IgD-negative memory B cell (primary cell): ENCODE data around the gene CTNNA3. TPM values are rescaled to one million over a fixed set of nuclear protein-coding genes. Genes with fewer than 3 reads are reported as not detected.

Experiments
- H3K27ac Mint-ChIP-seq, 3 donors: one replicate each; pipeline ENCODE4 v1.8.0; 2020 to 2022; ENCODE audit warnings: mild to moderate bottlenecking in 3 of 3, mixed read lengths in 3 of 3, moderate library complexity in 1 of 3
- H3K27me3 Mint-ChIP-seq: one replicate; pipeline ENCODE4 v1.8.0; 2021; ENCODE audit warnings: mixed read lengths
- H3K36me3 Mint-ChIP-seq: one replicate; pipeline ENCODE4 v1.8.0; 2020; ENCODE audit warnings: mild to moderate bottlenecking, mixed read lengths
- H3K4me1 Mint-ChIP-seq, 3 donors: one replicate each; pipeline ENCODE4 v1.8.0; 2020 to 2022; ENCODE audit warnings: mixed read lengths in 3 of 3, mild to moderate bottlenecking in 1 of 3
- H3K4me3 Mint-ChIP-seq, 4 donors: one replicate each; pipeline ENCODE4 v1.8.0; 2020 to 2022; ENCODE audit warnings: mild to moderate bottlenecking in 4 of 4, mixed read lengths in 4 of 4, moderate library complexity in 3 of 4
- H3K9me3 Mint-ChIP-seq, 3 donors: one replicate each; pipeline ENCODE4 v1.8.0; 2020 to 2021; ENCODE audit warnings: mixed read lengths in 3 of 3, mild to moderate bottlenecking in 1 of 3
- polyA plus RNA-seq: library from polyadenylated mRNA; unstranded; fragments of 300-500 nt; fragmentation: Illumina TruSeq; gene quantifications from one replicate; pipeline ENCODE4 v1.2.3, GENCODE V29; 2021

Gene CTNNA3
- polyA plus RNA-seq, 1 donor from 2014 or later = 1.0 TPM

- no peaks in the 10 kb centered on the region for H3K4me1 Mint-ChIP-seq
- no peak overlapping the region for H3K4me3 Mint-ChIP-seq
- H3K9me3 Mint-ChIP-seq = peaks cover 2 to 8% (median 4%) of the 10 kb centered on the region in 3 donors
- H3K27me3 Mint-ChIP-seq = no peaks in the 10 kb centered on the region
- H3K27ac Mint-ChIP-seq = no peak overlapping the region
- no peaks in the 10 kb centered on the region for H3K36me3 Mint-ChIP-seq
Observed at GRCh38 chr10:66258693-66259092, 1437.3 kb downstream of the CTNNA3 start.

- peaks cover 2 to 8% (median 4%) of the 10 kb centered on the region in 3 donors for H3K9me3 Mint-ChIP-seq
- H3K4me1 Mint-ChIP-seq = no peaks in the 10 kb centered on the region
- no peak overlapping the region for H3K4me3 Mint-ChIP-seq
- H3K36me3 Mint-ChIP-seq = no peaks in the 10 kb centered on the region
- no peaks in the 10 kb centered on the region for H3K27me3 Mint-ChIP-seq
- H3K27ac Mint-ChIP-seq = no peak overlapping the region
Observed at GRCh38 chr10:66257801-66258200, 1438.2 kb downstream of the CTNNA3 start.

GRCh38 chr10:66252986-66253385 lies 1443.0 kb downstream of the CTNNA3 start:
- Mint-ChIP-seq H3K27me3 (no peaks in the 10 kb centered on the region), H3K9me3 (peaks cover 9 to 21% (median 10%) of the 10 kb centered on the region in 3 donors), H3K4me3 (no peak overlapping the region), H3K4me1 (no peaks in the 10 kb centered on the region), H3K36me3 (no peaks in the 10 kb centered on the region), H3K27ac (no peak overlapping the region)

DNA sequence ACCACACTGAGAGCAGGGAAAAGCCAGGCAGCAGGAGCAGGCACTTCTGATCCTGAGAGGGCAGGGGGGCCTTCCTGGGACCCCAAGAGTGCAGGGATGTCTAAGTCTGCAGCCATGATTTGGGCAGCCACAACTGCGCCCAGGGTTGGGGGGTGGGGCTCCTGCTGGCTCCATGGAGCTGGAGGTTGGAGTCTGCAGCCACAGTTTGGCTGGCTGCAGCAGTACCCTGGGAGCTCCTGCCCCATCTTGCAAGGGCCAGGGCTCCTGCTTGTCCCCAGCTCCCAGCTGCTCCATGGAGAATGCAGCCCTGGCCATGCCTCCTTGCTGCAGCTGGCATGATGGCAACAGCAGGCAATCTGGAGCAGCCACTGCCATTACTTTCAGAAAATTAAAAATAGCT lies 1449.8 kb downstream of the CTNNA3 start:
- no peaks in the 10 kb centered on the region for H3K27me3 Mint-ChIP-seq
- H3K27ac Mint-ChIP-seq = no peak overlapping the region
- peaks cover 5 to 19% (median 8%) of the 10 kb centered on the region in 3 donors for H3K9me3 Mint-ChIP-seq
- no peaks in the 10 kb centered on the region for H3K36me3 Mint-ChIP-seq
- no peak overlapping the region for H3K4me3 Mint-ChIP-seq
- H3K4me1 Mint-ChIP-seq = no peaks in the 10 kb centered on the region

- Mint-ChIP-seq H3K27me3 (no peaks in the 10 kb centered on the region), H3K9me3 (peaks cover 3 to 16% (median 5%) of the 10 kb centered on the region in 3 donors), H3K4me3 (no peak overlapping the region), H3K36me3 (no peaks in the 10 kb centered on the region), H3K4me1 (no peaks in the 10 kb centered on the region), H3K27ac (no peak overlapping the region)
Observed at GRCh38 chr10:66244953-66245352, 1451.0 kb downstream of the CTNNA3 start.

- no peaks in the 10 kb centered on the region for H3K36me3 Mint-ChIP-seq
Observed at GRCh38 chr10:66242885-66243284, 1453.1 kb downstream of the CTNNA3 start.

GRCh38 chr10:66239062-66239461 lies 1456.9 kb downstream of the CTNNA3 start:
- no peaks in the 10 kb centered on the region for H3K4me1 Mint-ChIP-seq
- H3K27me3 Mint-ChIP-seq = no peaks in the 10 kb centered on the region
- no peak overlapping the region for H3K27ac Mint-ChIP-seq
- no peaks in the 10 kb centered on the region for H3K36me3 Mint-ChIP-seq
- H3K4me3 Mint-ChIP-seq = no peak overlapping the region
- peaks cover 0 to 1% (median 0%) of the 10 kb centered on the region in 3 donors for H3K9me3 Mint-ChIP-seq

More at GRCh38 chr10:66242885-66243284, 1453.1 kb downstream of the CTNNA3 start:
- H3K27me3 Mint-ChIP-seq = no peaks in the 10 kb centered on the region
- H3K4me1 Mint-ChIP-seq = no peaks in the 10 kb centered on the region
- H3K4me3 Mint-ChIP-seq = no peak overlapping the region
- H3K9me3 Mint-ChIP-seq = peaks cover 0 to under 1% (median 0%) of the 10 kb centered on the region in 3 donors
- H3K27ac Mint-ChIP-seq = no peak overlapping the region

GRCh38 chr10:66238343-66238742 lies 1457.7 kb downstream of the CTNNA3 start:
- Mint-ChIP-seq H3K36me3 (no peaks in the 10 kb centered on the region), H3K4me3 (no peak overlapping the region), H3K9me3 (peaks cover 0 to 1% (median 0%) of the 10 kb centered on the region in 3 donors), H3K27me3 (no peaks in the 10 kb centered on the region), H3K27ac (no peak overlapping the region), H3K4me1 (no peaks in the 10 kb centered on the region)

GRCh38 chr10:66234872-66235271 lies 1461.1 kb downstream of the CTNNA3 start:
- H3K4me1 Mint-ChIP-seq = no peaks in the 10 kb centered on the region
- no peaks in the 10 kb centered on the region for H3K36me3 Mint-ChIP-seq
- no peaks in the 10 kb centered on the region for H3K27me3 Mint-ChIP-seq
- no peak overlapping the region for H3K27ac Mint-ChIP-seq
- peaks cover 1 to 5% (median 4%) of the 10 kb centered on the region in 3 donors for H3K9me3 Mint-ChIP-seq
- no peak overlapping the region for H3K4me3 Mint-ChIP-seq

GRCh38 chr10:66228887-66229286 lies 1467.1 kb downstream of the CTNNA3 start:
- Mint-ChIP-seq H3K4me3 (no peak overlapping the region), H3K27me3 (no peaks in the 10 kb centered on the region)

DNA sequence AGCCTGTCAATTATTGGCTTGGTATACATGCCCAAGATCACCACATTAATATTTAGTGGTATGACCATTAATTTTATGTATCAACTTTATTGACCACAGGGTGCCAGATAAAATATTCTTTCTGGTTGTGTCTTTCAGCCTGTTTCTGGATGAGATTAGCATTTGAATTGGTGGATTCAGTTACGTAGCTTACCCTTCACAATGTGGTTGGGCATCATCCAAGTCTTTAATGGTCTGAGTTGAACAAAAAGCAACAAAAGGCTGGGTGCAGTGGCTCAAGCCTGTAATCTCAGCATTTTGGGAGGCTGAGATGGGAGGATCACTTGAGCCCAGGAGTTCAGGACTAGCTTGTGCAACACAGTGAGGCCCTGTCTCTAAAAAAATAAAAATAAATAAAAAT lies 1472.3 kb downstream of the CTNNA3 start:
- H3K4me3 Mint-ChIP-seq = no peak overlapping the region
- H3K36me3 Mint-ChIP-seq = no peaks in the 10 kb centered on the region
- H3K27ac Mint-ChIP-seq = no peak overlapping the region
- no peaks in the 10 kb centered on the region for H3K27me3 Mint-ChIP-seq
- H3K9me3 Mint-ChIP-seq = peaks cover 2 to 11% (median 5%) of the 10 kb centered on the region in 3 donors
- no peaks in the 10 kb centered on the region for H3K4me1 Mint-ChIP-seq

More at GRCh38 chr10:66228887-66229286, 1467.1 kb downstream of the CTNNA3 start:
- Mint-ChIP-seq H3K27ac (no peak overlapping the region), H3K9me3 (peaks cover 4 to 23% (median 16%) of the 10 kb centered on the region in 3 donors), H3K4me1 (no peaks in the 10 kb centered on the region), H3K36me3 (no peaks in the 10 kb centered on the region)

- no peak overlapping the region for H3K4me3 Mint-ChIP-seq
- no peaks in the 10 kb centered on the region for H3K4me1 Mint-ChIP-seq
- H3K36me3 Mint-ChIP-seq = no peaks in the 10 kb centered on the region
- no peaks in the 10 kb centered on the region for H3K27me3 Mint-ChIP-seq
- H3K27ac Mint-ChIP-seq = no peak overlapping the region
- H3K9me3 Mint-ChIP-seq = peaks cover 0 to 9% (median 3%) of the 10 kb centered on the region in 3 donors
Observed at GRCh38 chr10:66222462-66223046, 1473.4 kb downstream of the CTNNA3 start.

- Mint-ChIP-seq H3K4me1 (no peaks in the 10 kb centered on the region), H3K9me3 (peaks cover 0 to 8% (median 1%) of the 10 kb centered on the region in 3 donors), H3K27me3 (no peaks in the 10 kb centered on the region), H3K27ac (no peak overlapping the region), H3K36me3 (no peaks in the 10 kb centered on the region), H3K4me3 (no peak overlapping the region)
Observed at GRCh38 chr10:66218981-66219587, 1476.9 kb downstream of the CTNNA3 start.

DNA sequence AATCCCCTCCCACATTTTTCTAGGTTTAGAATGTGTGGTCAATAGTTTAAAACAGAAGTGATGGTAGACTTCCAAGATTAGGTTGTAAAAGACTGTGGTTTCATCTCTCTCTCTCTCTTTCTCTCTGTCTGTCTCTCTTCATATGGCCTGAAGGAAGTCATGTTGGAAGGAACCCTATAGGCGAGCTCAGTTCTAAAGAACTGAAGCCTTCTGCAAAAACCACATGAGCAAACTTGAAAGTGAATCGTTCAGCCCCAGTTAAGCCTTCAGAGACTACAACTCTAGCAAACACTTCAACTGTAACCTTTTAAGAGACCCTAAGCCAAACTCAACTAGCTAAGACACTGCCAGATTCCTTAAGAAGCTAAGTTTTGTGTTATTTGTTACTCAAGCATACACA lies 1477.7 kb downstream of the CTNNA3 start:
- Mint-ChIP-seq H3K27ac (no peak overlapping the region), H3K4me3 (no peak overlapping the region)

DNA sequence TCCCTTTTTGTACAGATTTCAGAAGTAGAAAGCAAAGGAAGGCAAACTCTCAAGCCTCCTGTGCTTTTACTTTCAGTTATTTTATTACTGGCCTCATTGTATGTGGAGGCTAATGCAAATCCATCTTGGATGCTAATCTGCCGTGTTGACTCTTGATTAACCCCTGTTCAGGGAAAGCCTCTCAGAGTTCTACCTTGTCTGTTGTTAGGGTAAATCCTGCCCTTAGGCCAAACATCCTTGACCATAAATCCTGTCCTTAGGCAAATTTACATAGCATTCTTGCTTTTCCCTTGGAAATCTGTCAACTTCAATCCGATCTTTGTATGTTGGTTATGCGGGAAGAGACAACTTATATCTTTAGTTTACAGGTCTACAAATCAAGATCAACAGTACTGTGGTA lies 1480.1 kb downstream of the CTNNA3 start:
- Mint-ChIP-seq H3K4me1 (no peaks in the 10 kb centered on the region), H3K36me3 (no peaks in the 10 kb centered on the region), H3K27ac (no peak overlapping the region), H3K4me3 (no peak overlapping the region), H3K27me3 (no peaks in the 10 kb centered on the region), H3K9me3 (peaks cover 0 to 8% (median 1%) of the 10 kb centered on the region in 3 donors)

More for the DNA sequence above, 1477.7 kb downstream of the CTNNA3 start:
- Mint-ChIP-seq H3K36me3 (no peaks in the 10 kb centered on the region), H3K9me3 (peaks cover 0 to 8% (median 1%) of the 10 kb centered on the region in 3 donors), H3K27me3 (no peaks in the 10 kb centered on the region), H3K4me1 (no peaks in the 10 kb centered on the region)
